NCI-H345 treated with DMSO at 0.1 percent for 48 hours (cell line): ENCODE data around the gene TPD52L1.

Source experiments
- DNase-seq: peaks from one replicate; lab custom pipeline; 2025; ENCODE audit not compliant: unreplicated experiment; lab: John Stamatoyannopoulos, UW

Gene TPD52L1

GRCh38 chr6:125207956-125208355 is 54.4 kb downstream of the TPD52L1 start:
- no peak for DNase-seq

- DNase-seq = no peak
Measured at GRCh38 chr6:125208625-125209249, 55.2 kb downstream of the TPD52L1 start.

GRCh38 chr6:125210667-125211066 is 57.1 kb downstream of the TPD52L1 start:
- no peak for DNase-seq

- no peak for DNase-seq
Measured at GRCh38 chr6:125211352-125211751, 57.8 kb downstream of the TPD52L1 start.

GRCh38 chr6:125212377-125212776 is 58.8 kb downstream of the TPD52L1 start:
- DNase-seq = no peak

- DNase-seq = no peak
Measured at GRCh38 chr6:125213939-125214338, 60.4 kb downstream of the TPD52L1 start.

- DNase-seq = no peak
Measured at GRCh38 chr6:125215252-125215819, 61.8 kb downstream of the TPD52L1 start.

GRCh38 chr6:125216015-125216414 is 62.4 kb downstream of the TPD52L1 start:
- no peak for DNase-seq

GRCh38 chr6:125217369-125217768 is 63.8 kb downstream of the TPD52L1 start:
- DNase-seq = no peak

- DNase-seq = no peak
Measured at GRCh38 chr6:125217992-125218391, 64.4 kb downstream of the TPD52L1 start.

- no peak for DNase-seq
Measured at GRCh38 chr6:125219361-125219895, 65.9 kb downstream of the TPD52L1 start.

- no peak for DNase-seq
Measured at GRCh38 chr6:125220712-125221111, 67.1 kb downstream of the TPD52L1 start.

GRCh38 chr6:125222531-125223455 is 69.2 kb downstream of the TPD52L1 start:
- DNase-seq = no peak

GRCh38 chr6:125224231-125224861 is 70.8 kb downstream of the TPD52L1 start:
- DNase-seq = no peak

GRCh38 chr6:125227244-125227643 is 73.7 kb downstream of the TPD52L1 start:
- no peak for DNase-seq

GRCh38 chr6:125228981-125229479 is 75.5 kb downstream of the TPD52L1 start:
- no peak for DNase-seq

- DNase-seq = no peak
Measured at GRCh38 chr6:125230674-125231073, 77.1 kb downstream of the TPD52L1 start.

GRCh38 chr6:125231133-125231532 is 77.6 kb downstream of the TPD52L1 start:
- DNase-seq = no peak

- DNase-seq = no peak
Measured at GRCh38 chr6:125231574-125232343, 78.2 kb downstream of the TPD52L1 start.

GRCh38 chr6:125232466-125232865 is 78.9 kb downstream of the TPD52L1 start:
- DNase-seq = no peak
